HCT116 (cell line): ENCODE measurements around the gene PCDHA11. TPM values are rescaled to one million over a fixed set of nuclear protein-coding genes. Genes with fewer than 3 reads are reported as not detected.
"Not testable (repeated sequence)": the region's sequence is repeated elsewhere in the genome, so short reads cannot be mapped to it uniquely, and the experiment has no call there.

ENCODE experiments used
- ATAC-seq: fragments of 200-7000 bp; cut with Tn5 transposase; 2 replicates; pipeline ENCODE4 v1.9.1; 2020; ENCODE audit warnings: mild to moderate bottlenecking, moderate library complexity
- BruUV-seq: library from RNA; stranded (reverse); fragments of 400-500 nt; replicated peaks from 2 replicates; lab custom pipeline; 2021; lab: Mats Ljungman, UMichigan
- CTCF ChIA-PET: fragments of 300-600 bp; sonication (Branson Sonifier 250); formaldehyde crosslinking; loops from one replicate; lab custom pipeline; 2021; ENCODE audit warnings: antibody characterized with exemption; lab: Charles Lee
- POLR2A ChIA-PET: fragments of 300-600, 350-600 bp; sonication (Branson Sonifier 250); formaldehyde crosslinking; loops from one replicate; lab custom pipeline; 2021; ENCODE audit warnings: antibody characterized with exemption; lab: Charles Lee
- RAD21 ChIA-PET, 2 experiments: fragments of 300-600 bp; sonication (Branson Sonifier 250); formaldehyde crosslinking; loops; one replicate each; lab custom pipeline; 2023; ENCODE audit warnings: low total read pairs in 2 of 2; ENCODE audit not compliant: uncharacterized antibody in 2 of 2, unreplicated experiment in 2 of 2, low non-redundant PET in 1 of 2; lab: Charles Lee
- DNase-seq: peaks from one replicate; pipeline ENCODE4 v3.0.0-alpha.2; 2010; ENCODE audit warnings: low read depth, low spot score
- H2AFZ ChIP-seq: fragments of 200-600 bp; shearing (Covaris generic), sonication (generic); 2 replicates; pipeline ENCODE4 v1.6.1; 2017; ENCODE audit warnings: low read depth, mixed run types, mixed read lengths, antibody characterized with exemption, low read length; ENCODE audit not compliant: poor library complexity, severe bottlenecking
- H3K27ac ChIP-seq: 2 replicates; pipeline ENCODE4 v1.5.1; 2012; ENCODE audit warnings: low read depth, low read length
- H3K27me3 ChIP-seq: fragments of 200-600 bp; sonication (generic); 2 replicates; pipeline ENCODE4 v1.6.1; 2016; ENCODE audit warnings: mixed run types, low read length, mixed read lengths; ENCODE audit not compliant: insufficient read depth
- H3K36me3 ChIP-seq, 2 experiments: fragments of 200-500 bp in 1 of 2; fragments of 200-600 bp in 1 of 2; sonication (Bioruptor generic) in 1 of 2; sonication (generic) in 1 of 2; 2 replicates each; pipeline versions ENCODE4 v1.5.1 to v1.6.1; 2014 to 2016; ENCODE audit warnings: low read length in 2 of 2, inconsistent platforms in 1 of 2, mixed read lengths in 1 of 2, mixed run types in 1 of 2; ENCODE audit not compliant: insufficient read depth in 2 of 2, control insufficient read depth in 1 of 2
- H3K4me1 ChIP-seq, 2 experiments: fragments of 200-600 bp in 1 of 2; sonication (generic) in 1 of 2; 2 replicates each; pipeline versions ENCODE4 v1.5.1 to v1.6.1; 2012 to 2017; ENCODE audit warnings: low read length in 2 of 2, inconsistent platforms in 1 of 2, mild to moderate bottlenecking in 1 of 2, mixed read lengths in 1 of 2, mixed run types in 1 of 2, moderate library complexity in 1 of 2; ENCODE audit not compliant: insufficient read depth in 2 of 2, control insufficient read depth in 1 of 2
- H3K4me2 ChIP-seq: fragments of 200-600 bp; sonication (generic); 2 replicates; pipeline ENCODE4 v1.6.1; 2017; ENCODE audit warnings: mixed run types, low read length, mixed read lengths
- H3K4me3 ChIP-seq, 2 experiments: fragments of 200-600 bp in 1 of 2; sonication (generic) in 1 of 2; replicated peaks in 1 of 2; 2 replicates each; pipeline ENCODE4 v1.5.1; 2011 to 2016; ENCODE audit warnings: low read length in 2 of 2, control low read depth in 1 of 2, low read depth in 1 of 2, mild to moderate bottlenecking in 1 of 2, mixed read lengths in 1 of 2, mixed run types in 1 of 2
- H3K79me2 ChIP-seq: fragments of 200-600 bp; sonication (generic); 2 replicates; pipeline ENCODE4 v1.6.1; 2017; ENCODE audit warnings: mild to moderate bottlenecking, mixed run types, low read length, moderate library complexity, mixed read lengths; ENCODE audit not compliant: insufficient read depth
- H3K9ac ChIP-seq: fragments of 200-600 bp; sonication (generic); 2 replicates; pipeline ENCODE4 v1.6.1; 2016; ENCODE audit warnings: low read length, mixed read lengths
- H3K9me2 ChIP-seq: fragments of 200-600 bp; sonication (generic), shearing (Covaris generic); 2 replicates; pipeline ENCODE4 v1.6.1; 2017; ENCODE audit warnings: mixed run types, mild to moderate bottlenecking, moderate library complexity; ENCODE audit not compliant: insufficient read depth
- H3K9me3 ChIP-seq, 2 experiments: fragments of 200-500 bp in 1 of 2; fragments of 200-600 bp in 1 of 2; sonication (Bioruptor generic) in 1 of 2; sonication (generic) in 1 of 2; 2 replicates each; pipeline ENCODE4 v1.6.1; 2014 to 2017; ENCODE audit warnings: low read length in 2 of 2, mixed read lengths in 2 of 2, inconsistent platforms in 1 of 2, low read depth in 1 of 2, mild to moderate bottlenecking in 1 of 2, mixed run types in 1 of 2, moderate library complexity in 1 of 2; ENCODE audit not compliant: control insufficient read depth in 1 of 2, insufficient read depth in 1 of 2
- H4K20me1 ChIP-seq: fragments of 200-600 bp; sonication (generic), shearing (Covaris generic); 2 replicates; pipeline ENCODE4 v1.6.1; 2017; ENCODE audit warnings: mixed run types, mild to moderate bottlenecking, moderate library complexity; ENCODE audit not compliant: insufficient read depth
- RAD21 ChIP-seq: IDR thresholded peaks from 2 replicates; pipeline ENCODE4 v1.6.1; 2012; ENCODE audit warnings: low read depth, mild to moderate bottlenecking
- TCF7L2 ChIP-seq: IDR thresholded peaks from 2 replicates; pipeline ENCODE4 v1.7.0; 2011; ENCODE audit warnings: borderline replicate concordance, inconsistent platforms; ENCODE audit not compliant: insufficient read depth, insufficient read length; ENCODE audit errors: extremely low read depth
- intact Hi-C: fragments of 100-400 bp; cut with micrococcal nuclease; formaldehyde crosslinking; loops from 2 replicates; pipeline ENCODE4 v1.10.0; 2022
- total RNA-seq: library from RNA; stranded (reverse); gene quantifications from one replicate; pipeline ENCODE4 v1.2.1, GENCODE V29; 2021; ENCODE audit not compliant: unreplicated experiment
- TF ChIP-seq, protein P1 (sequence below), 3 experiments: fragments of 200-600 bp in 1 of 3; sonication (generic) in 1 of 3; IDR thresholded peaks in 2 of 3; conservative IDR thresholded peaks in 1 of 3; 2 replicates each; pipeline ENCODE4 v1.5.1; 2012 to 2017; ENCODE audit warnings: low read depth in 2 of 3, low read length in 2 of 3, antibody characterized with exemption in 1 of 3, borderline replicate concordance in 1 of 3, control low read depth in 1 of 3, mild to moderate bottlenecking in 1 of 3, mixed read lengths in 1 of 3, mixed run types in 1 of 3, moderate library complexity in 1 of 3; ENCODE audit not compliant: insufficient read depth in 1 of 3

PCDHA11 gene
- total RNA-seq, 1 experiment from 2014 or later, result 0.27 TPM

DNA sequence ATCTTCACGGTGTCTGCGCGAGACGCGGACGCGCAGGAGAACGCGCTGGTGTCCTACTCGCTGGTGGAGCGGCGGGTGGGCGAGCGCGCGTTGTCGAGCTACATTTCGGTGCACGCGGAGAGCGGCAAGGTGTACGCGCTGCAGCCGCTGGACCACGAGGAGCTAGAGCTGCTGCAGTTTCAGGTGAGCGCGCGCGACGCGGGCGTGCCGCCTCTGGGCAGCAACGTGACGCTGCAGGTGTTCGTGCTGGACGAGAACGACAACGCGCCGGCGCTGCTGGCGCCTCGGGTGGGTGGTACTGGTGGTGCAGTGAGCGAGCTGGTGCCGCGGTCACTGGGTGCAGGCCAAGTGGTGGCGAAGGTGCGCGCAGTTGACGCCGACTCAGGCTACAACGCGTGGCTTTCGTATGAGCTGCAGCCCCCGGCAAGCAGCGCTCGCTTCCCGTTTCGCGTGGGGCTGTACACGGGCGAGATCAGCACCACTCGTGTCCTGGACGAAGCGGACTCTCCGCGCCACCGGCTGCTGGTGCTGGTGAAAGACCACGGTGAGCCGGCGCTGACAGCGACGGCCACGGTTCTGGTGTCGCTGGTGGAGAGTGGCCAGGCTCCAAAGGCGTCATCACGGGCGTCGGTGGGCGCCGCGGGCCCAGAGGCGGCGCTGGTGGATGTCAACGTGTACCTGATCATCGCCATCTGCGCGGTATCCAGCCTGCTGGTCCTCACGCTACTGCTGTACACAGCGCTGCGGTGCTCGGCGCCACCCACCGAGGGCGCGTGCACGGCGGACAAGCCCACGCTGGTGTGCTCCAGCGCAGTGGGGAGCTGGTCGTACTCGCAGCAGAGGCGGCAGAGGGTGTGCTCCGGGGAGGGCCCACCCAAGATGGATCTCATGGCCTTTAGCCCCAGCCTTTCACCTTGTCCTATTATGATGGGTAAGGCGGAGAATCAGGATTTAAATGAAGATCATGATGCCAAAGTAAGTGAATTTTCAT lies 39.0 kb upstream of the PCDHA11 start:
- intact Hi-C loops, H3K27me3 ChIP-seq, H3K36me3 ChIP-seq, H3K79me2 ChIP-seq, H3K4me1 ChIP-seq, RAD21 ChIA-PET, DNase-seq, H3K4me2 ChIP-seq, H3K27ac ChIP-seq, POLR2A ChIA-PET, H4K20me1 ChIP-seq, H3K9ac ChIP-seq, H2AFZ ChIP-seq, CTCF ChIA-PET, BruUV-seq, ATAC-seq, H3K4me3 ChIP-seq, H3K9me3 ChIP-seq, H3K9me2 ChIP-seq: not testable (repeated sequence)

DNA sequence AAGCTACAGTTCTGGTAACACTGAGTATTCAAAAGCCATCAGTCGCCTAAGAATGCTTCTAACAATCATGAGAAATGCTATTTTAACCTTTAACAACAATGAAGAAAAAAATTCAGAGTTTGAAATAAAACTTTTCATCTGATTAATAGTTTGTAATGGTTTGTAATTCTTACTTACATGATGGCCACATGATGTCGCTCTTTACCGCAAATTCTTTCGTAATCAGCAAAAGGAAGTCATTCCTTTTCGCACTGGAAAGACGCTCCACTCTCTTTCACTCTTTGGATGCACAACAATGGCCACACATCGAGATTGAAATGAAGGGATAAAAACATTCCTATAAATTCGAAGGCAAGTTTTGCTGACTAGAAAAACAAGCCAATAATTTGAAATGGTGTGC lies 34.8 kb upstream of the PCDHA11 start, which contains the start of gene PCDHA7:
TSS of gene PCDHA7 (plus strand) at position 277 of the 400 bp plus-strand sequence. CDS start at position 392, 115 bp downstream.
- ATAC-seq (no peak), DNase-seq (no peak)
- no peaks in the 10 kb centered on the region; a peak in 1 of 4 replicates for H3K9me3 ChIP-seq
- TF ChIP-seq RAD21 (peak; percentile 28; the same call in 1 of the 2 replicates), TCF7L2 (no peak)
- TF ChIP-seq, protein P1, sequence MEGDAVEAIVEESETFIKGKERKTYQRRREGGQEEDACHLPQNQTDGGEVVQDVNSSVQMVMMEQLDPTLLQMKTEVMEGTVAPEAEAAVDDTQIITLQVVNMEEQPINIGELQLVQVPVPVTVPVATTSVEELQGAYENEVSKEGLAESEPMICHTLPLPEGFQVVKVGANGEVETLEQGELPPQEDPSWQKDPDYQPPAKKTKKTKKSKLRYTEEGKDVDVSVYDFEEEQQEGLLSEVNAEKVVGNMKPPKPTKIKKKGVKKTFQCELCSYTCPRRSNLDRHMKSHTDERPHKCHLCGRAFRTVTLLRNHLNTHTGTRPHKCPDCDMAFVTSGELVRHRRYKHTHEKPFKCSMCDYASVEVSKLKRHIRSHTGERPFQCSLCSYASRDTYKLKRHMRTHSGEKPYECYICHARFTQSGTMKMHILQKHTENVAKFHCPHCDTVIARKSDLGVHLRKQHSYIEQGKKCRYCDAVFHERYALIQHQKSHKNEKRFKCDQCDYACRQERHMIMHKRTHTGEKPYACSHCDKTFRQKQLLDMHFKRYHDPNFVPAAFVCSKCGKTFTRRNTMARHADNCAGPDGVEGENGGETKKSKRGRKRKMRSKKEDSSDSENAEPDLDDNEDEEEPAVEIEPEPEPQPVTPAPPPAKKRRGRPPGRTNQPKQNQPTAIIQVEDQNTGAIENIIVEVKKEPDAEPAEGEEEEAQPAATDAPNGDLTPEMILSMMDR (IDR thresholded peaks at IDR 0.05 in 2 of 3, conservative IDR thresholded peaks at IDR 0.05 in 1 of 3; ENCODE audit: borderline replicate concordance in 1 of 3, insufficient read depth in 1 of 3, low read depth in 2 of 3, low read length in 2 of 3), result peak in 1 of 3 experiments; percentile 12; a peak in 1 of 6 replicates
- H2AFZ ChIP-seq, result no peak within 1 kb of the TSS
- H4K20me1 ChIP-seq, result no peaks in the 10 kb centered on the region
- no peaks in the 10 kb centered on the region for H3K9me2 ChIP-seq
- H3K79me2 ChIP-seq, result no peaks in the 10 kb centered on the region
- no peak within 1 kb of the TSS for H3K9ac ChIP-seq
- CTCF ChIA-PET, result no interaction called here
- H3K36me3 ChIP-seq, result no peaks in the 10 kb centered on the region
- no TSS peak for BruUV-seq
- no peak within 1 kb of the TSS for H3K4me2 ChIP-seq
- RAD21 ChIA-PET, result no interaction called here
- intact Hi-C loops, result no loop called here
- H3K4me1 ChIP-seq, result no peaks in the 10 kb centered on the region
- POLR2A ChIA-PET, result no interaction called here
- H3K27me3 ChIP-seq, result no peaks in the 10 kb centered on the region
- no peak within 1 kb of the TSS for H3K4me3 ChIP-seq
- no peak within 1 kb of the TSS for H3K27ac ChIP-seq

DNA sequence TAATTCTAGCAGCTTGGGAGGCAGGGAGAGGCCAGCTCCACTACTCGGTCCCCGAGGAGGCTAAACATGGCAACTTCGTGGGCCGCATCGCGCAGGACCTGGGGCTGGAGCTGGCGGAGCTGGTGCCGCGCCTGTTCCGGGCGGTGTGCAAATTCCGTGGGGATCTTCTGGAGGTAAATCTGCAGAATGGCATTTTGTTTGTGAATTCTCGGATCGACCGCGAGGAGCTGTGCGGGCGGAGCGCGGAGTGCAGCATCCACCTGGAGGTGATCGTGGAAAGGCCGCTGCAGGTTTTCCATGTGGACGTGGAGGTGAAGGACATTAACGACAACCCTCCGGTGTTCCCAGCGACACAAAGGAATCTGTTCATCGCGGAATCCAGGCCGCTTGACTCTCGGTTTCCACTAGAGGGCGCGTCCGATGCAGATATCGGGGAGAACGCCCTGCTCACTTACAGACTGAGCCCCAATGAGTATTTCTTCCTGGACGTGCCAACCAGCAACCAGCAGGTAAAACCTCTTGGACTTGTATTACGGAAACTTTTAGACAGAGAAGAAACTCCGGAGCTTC lies 34.2 kb upstream of the PCDHA11 start:
- H3K4me1 ChIP-seq, H3K27me3 ChIP-seq, CTCF ChIA-PET, H2AFZ ChIP-seq, H3K27ac ChIP-seq, ATAC-seq, intact Hi-C loops, H3K9me2 ChIP-seq, H3K4me2 ChIP-seq, H3K4me3 ChIP-seq, H3K9me3 ChIP-seq, RAD21 ChIA-PET, DNase-seq, H3K79me2 ChIP-seq, POLR2A ChIA-PET, BruUV-seq, H3K36me3 ChIP-seq, H3K9ac ChIP-seq, H4K20me1 ChIP-seq: not testable (repeated sequence)
